Measurements from ENCODE around the gene FEZF2. TPM values are rescaled to one million over a fixed set of nuclear protein-coding genes. Genes with fewer than 3 reads are reported as not detected.

The FEZF2 gene
- total RNA-seq, 1 experiment from 2014 or later = not detected

DNA sequence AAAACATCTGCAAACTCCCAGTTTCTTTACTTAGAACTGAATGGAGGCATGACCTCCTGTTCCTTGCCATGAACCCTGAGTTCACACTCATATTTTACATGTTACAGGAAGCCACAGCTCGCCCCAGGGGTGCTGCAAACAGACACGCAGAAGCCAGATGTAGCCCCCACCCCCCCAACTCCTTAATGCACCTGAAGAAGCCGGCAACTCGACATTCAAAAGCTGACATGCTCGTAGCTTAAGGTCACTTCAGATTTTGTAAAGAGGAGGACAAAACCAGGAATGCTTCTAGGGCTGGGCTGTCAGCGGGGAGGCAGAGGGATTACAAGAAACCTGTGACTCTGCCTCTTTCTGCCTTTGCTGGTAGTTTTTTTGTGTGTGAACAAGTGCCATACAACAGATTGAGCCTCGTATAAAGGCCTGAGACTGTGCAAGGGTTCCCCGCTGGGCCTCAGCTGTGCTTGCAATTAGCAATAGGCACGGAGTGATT lies 42.0 kb upstream of the FEZF2 start (continued):
- TF ChIP-seq MLX (CRISPR knock-in tag; IDR thresholded peaks at IDR 0.05) = no peak
- no peak for TF ChIP-seq RORB (CRISPR knock-in tag; IDR thresholded peaks at IDR 0.05)
- TF ChIP-seq, protein P1, sequence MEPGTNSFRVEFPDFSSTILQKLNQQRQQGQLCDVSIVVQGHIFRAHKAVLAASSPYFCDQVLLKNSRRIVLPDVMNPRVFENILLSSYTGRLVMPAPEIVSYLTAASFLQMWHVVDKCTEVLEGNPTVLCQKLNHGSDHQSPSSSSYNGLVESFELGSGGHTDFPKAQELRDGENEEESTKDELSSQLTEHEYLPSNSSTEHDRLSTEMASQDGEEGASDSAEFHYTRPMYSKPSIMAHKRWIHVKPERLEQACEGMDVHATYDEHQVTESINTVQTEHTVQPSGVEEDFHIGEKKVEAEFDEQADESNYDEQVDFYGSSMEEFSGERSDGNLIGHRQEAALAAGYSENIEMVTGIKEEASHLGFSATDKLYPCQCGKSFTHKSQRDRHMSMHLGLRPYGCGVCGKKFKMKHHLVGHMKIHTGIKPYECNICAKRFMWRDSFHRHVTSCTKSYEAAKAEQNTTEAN (CRISPR knock-in tag; IDR thresholded peaks at IDR 0.05) = peak; percentile 73; the same call in 1 of the 2 replicates
- TF ChIP-seq ELF4 (CRISPR knock-in tag; IDR thresholded peaks at IDR 0.05; ENCODE audit: low read depth) = no peak
- TF ChIP-seq MXD4 (CRISPR knock-in tag; IDR thresholded peaks at IDR 0.05; ENCODE audit: borderline replicate concordance) = no peak
- no peak for TF ChIP-seq NR2C2 (CRISPR knock-in tag; IDR thresholded peaks at IDR 0.05)

DNA sequence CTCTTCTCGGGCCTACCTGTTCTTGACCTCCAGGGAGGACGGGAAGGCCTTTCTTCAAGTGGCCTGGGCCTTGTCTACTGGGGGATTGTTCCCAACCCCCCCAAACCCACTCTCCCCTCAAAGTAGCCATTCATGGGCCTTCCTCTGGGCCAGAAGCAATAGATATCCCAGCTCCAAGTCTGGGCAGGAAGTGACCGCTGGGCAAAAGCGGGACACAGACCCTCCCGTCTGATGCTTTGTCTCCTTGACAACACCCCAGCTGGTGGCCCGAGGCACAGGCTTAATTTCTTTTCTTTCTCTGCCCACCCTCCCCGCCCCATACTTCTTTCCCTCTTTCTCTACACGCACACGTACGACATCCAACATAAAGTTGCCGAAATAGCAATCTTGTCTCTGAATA lies 41.4 kb upstream of the FEZF2 start:
- Mint-ChIP-seq H3K36me3 (no peaks in the 10 kb centered on the region), H3K4me3 (peak overlapping the region; percentile 71), H3K9me3 (0 out of 2 replicates have a peak, but pooled peaks cover 4% of the 10 kb centered on the region), H3K4me1 (peaks cover 30% of the 10 kb centered on the region), H3K27me3 (ENCODE audit: low read depth) (peaks cover 6% of the 10 kb centered on the region), H3K27ac (peak overlapping the region; percentile 86; the same call in 1 of the 2 replicates)
- ATAC-seq = peak; percentile 62
- DNase-seq (ENCODE audit: low spot score) = peak; percentile 54
- CTCF ChIA-PET = interaction anchor here (1.0 to 2.6 kb wide), 4 partner anchors 15 to 78 kb away, joined by 3 to 7 read pairs (median 4); no protein-coding TSS in a partner anchor
- POLR2A ChIA-PET = interaction anchor here (0.6 to 0.9 kb wide), 3 partner anchors 28 to 48 kb away, joined by 3 to 4 read pairs (median 3); no protein-coding TSS in a partner anchor
- TF ChIP-seq GRHL2 (CRISPR knock-in tag; IDR thresholded peaks at IDR 0.05; ENCODE audit: insufficient replicate concordance, severe bottlenecking) = no peak
- no peak for TF ChIP-seq TP53 (CRISPR knock-in tag; IDR thresholded peaks at IDR 0.05)
- no peak for TF ChIP-seq ZSCAN18 (CRISPR knock-in tag; IDR thresholded peaks at IDR 0.05)
- TF ChIP-seq ZNF425 (CRISPR knock-in tag; conservative IDR thresholded peaks at IDR 0.05) = no peak
- TF ChIP-seq IRF2 (CRISPR knock-in tag; IDR thresholded peaks at IDR 0.05; ENCODE audit: borderline replicate concordance, low read depth) = no peak
- TF ChIP-seq, protein P2, sequence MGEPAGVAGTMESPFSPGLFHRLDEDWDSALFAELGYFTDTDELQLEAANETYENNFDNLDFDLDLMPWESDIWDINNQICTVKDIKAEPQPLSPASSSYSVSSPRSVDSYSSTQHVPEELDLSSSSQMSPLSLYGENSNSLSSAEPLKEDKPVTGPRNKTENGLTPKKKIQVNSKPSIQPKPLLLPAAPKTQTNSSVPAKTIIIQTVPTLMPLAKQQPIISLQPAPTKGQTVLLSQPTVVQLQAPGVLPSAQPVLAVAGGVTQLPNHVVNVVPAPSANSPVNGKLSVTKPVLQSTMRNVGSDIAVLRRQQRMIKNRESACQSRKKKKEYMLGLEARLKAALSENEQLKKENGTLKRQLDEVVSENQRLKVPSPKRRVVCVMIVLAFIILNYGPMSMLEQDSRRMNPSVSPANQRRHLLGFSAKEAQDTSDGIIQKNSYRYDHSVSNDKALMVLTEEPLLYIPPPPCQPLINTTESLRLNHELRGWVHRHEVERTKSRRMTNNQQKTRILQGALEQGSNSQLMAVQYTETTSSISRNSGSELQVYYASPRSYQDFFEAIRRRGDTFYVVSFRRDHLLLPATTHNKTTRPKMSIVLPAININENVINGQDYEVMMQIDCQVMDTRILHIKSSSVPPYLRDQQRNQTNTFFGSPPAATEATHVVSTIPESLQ (CRISPR knock-in tag; IDR thresholded peaks at IDR 0.05) = no peak
- no peak for TF ChIP-seq AR (CRISPR knock-in tag; IDR thresholded peaks at IDR 0.05)
- no peak for TF ChIP-seq ATF3 (CRISPR knock-in tag; conservative IDR thresholded peaks at IDR 0.05)
- TF ChIP-seq, protein P3, sequence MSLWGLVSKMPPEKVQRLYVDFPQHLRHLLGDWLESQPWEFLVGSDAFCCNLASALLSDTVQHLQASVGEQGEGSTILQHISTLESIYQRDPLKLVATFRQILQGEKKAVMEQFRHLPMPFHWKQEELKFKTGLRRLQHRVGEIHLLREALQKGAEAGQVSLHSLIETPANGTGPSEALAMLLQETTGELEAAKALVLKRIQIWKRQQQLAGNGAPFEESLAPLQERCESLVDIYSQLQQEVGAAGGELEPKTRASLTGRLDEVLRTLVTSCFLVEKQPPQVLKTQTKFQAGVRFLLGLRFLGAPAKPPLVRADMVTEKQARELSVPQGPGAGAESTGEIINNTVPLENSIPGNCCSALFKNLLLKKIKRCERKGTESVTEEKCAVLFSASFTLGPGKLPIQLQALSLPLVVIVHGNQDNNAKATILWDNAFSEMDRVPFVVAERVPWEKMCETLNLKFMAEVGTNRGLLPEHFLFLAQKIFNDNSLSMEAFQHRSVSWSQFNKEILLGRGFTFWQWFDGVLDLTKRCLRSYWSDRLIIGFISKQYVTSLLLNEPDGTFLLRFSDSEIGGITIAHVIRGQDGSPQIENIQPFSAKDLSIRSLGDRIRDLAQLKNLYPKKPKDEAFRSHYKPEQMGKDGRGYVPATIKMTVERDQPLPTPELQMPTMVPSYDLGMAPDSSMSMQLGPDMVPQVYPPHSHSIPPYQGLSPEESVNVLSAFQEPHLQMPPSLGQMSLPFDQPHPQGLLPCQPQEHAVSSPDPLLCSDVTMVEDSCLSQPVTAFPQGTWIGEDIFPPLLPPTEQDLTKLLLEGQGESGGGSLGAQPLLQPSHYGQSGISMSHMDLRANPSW (CRISPR knock-in tag; conservative IDR thresholded peaks at IDR 0.05; ENCODE audit: low read depth) = no peak
- no peak for TF ChIP-seq FOXK1 (CRISPR knock-in tag; IDR thresholded peaks at IDR 0.05)
- TF ChIP-seq SMAD3 (CRISPR knock-in tag; IDR thresholded peaks at IDR 0.05; ENCODE audit: borderline replicate concordance) = no peak
- TF ChIP-seq MXD4 (CRISPR knock-in tag; IDR thresholded peaks at IDR 0.05; ENCODE audit: borderline replicate concordance) = no peak
- TF ChIP-seq, protein P4, sequence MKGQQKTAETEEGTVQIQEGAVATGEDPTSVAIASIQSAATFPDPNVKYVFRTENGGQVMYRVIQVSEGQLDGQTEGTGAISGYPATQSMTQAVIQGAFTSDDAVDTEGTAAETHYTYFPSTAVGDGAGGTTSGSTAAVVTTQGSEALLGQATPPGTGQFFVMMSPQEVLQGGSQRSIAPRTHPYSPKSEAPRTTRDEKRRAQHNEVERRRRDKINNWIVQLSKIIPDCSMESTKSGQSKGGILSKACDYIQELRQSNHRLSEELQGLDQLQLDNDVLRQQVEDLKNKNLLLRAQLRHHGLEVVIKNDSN (CRISPR knock-in tag; IDR thresholded peaks at IDR 0.05) = no peak
- TF ChIP-seq NR1H2 (CRISPR knock-in tag; IDR thresholded peaks at IDR 0.05) = no peak

Data from WTC11 (cell line).